ENCODE results near the gene SNRK.
"Not testable (repeated sequence)": the region's sequence is repeated elsewhere in the genome, so short reads cannot be mapped to it uniquely, and the experiment has no call there.

Gene SNRK

DNA sequence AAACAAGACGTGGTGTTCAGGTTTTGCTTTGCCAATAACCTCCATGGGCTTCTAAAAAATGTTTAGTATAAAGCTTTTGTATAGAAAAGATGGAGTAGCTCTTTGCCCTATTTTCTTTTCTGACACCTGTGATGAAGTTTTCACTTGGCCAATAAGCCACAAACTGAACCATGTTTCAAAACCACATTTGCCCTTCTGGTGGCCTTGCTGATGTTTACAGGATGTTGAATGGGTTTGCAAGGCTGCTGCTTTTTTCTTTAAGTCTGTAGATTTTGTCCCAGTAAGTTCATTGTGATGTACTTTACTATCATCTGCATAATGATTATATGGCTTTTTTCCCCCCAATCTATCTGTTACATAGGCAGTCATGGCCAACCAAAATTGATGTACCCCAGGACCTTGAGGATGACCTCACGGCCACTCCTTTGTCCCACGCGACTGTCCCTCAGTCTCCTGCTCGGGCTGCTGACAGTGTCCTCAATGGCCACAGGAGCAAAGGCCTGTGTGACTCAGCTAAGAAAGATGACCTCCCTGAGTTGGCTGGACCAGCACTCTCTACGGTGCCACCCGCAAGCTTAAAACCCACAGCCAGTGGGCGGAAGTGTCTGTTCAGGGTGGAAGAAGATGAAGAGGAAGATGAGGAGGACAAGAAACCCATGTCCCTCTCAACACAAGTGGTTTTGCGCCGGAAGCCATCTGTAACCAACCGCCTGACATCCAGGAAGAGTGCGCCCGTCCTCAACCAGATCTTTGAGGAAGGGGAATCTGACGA, 60.8 kb downstream of the SNRK start:
- DNase-seq: peak in 2 of 5 donors; percentile 5 to 78

DNA sequence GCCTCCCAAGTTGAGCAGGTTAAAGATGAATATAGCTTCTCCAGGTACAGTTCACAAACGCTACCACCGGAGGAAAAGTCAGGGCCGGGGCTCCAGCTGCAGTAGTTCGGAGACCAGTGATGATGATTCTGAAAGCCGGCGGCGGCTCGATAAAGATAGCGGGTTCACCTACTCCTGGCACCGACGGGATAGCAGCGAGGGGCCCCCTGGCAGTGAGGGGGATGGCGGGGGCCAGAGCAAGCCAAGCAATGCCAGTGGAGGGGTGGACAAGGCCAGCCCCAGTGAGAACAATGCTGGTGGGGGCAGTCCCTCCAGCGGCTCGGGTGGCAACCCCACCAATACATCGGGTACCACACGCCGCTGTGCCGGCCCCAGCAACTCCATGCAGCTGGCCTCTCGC, 61.4 kb downstream of the SNRK start:
- DNase-seq: no peak

DNA sequence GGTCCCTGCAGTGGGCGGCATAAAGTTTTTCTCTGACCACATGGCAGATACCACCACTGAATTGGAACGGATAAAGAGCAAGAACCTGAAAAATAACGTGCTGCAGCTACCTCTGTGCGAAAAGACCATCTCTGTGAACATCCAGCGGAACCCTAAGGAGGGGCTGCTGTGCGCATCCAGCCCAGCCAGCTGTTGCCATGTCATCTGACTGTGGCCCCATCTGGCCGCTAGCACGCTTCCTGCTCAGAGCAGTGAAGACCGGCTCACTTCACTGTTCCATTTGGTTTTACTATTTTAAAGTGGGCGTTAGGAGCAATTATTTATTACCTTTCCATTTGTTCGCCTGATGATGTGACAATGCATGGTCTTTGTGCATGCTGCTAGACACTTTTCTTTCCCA, 62.0 kb downstream of the SNRK start:
- DNase-seq: no peak

- no peak for DNase-seq
These were observed 62.7 kb downstream of the SNRK start for GRCh38 chr3:43348852-43349574.

GRCh38 chr3:43349716-43350115, 63.4 kb downstream of the SNRK start:
- no peak for DNase-seq

DNA sequence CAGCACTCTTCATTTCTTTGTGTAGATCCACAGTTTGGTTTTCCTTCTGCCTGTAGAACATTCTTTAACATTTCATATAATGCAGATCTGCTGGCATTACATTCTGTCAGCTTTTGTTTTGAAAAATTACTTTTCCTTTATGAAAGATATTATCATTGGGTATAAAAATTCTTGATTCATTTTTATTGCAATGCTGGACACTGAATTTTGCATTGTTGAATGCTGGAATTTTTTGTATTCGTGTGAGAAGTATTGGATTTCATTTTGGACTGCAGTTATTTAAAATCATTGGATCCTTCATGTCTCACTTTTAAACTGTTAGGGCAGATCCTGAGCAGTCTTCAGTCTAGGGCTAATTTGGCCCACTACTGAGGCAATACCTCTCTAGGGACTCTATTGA, 67.1 kb downstream of the SNRK start:
- no peak for DNase-seq

DNA sequence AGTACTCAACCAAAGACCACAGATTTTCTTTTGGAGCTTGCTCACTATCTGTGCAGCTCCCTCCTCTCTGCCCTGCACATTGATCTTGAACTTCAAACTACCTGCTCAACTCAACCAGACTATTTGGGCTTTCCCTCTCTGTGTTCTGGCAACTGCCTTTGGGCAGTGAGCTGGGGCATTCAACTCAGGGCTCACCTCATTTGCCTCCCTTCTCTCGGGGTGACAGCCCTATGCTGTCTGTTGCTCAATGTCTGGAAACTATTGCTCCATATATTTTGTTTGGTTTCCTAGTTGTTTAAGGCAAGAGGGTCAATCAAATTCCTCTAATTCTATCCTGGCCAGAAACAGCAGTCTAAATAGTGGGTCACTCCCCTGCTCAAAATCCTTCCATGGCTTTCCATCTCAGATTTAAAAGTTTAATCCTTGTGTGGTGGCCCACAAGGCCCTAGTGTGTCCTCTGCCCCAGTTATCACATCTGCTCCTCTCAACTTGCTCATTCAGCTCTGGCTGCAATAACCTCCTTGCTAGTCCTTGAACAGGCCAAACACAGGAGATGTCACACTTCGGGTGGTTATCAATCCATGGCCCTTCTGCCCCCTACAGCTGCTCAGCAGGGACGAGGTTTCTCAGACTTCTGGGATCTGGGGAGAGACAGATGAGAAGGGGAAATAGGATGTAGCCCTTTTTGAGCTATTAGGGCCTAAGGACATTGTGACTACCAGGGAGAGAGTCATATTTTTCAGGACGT, 67.8 kb downstream of the SNRK start:
- no peak for DNase-seq

- not testable (repeated sequence) for DNase-seq
These were observed 69.7 kb downstream of the SNRK start for GRCh38 chr3:43356033-43356432.

DNA sequence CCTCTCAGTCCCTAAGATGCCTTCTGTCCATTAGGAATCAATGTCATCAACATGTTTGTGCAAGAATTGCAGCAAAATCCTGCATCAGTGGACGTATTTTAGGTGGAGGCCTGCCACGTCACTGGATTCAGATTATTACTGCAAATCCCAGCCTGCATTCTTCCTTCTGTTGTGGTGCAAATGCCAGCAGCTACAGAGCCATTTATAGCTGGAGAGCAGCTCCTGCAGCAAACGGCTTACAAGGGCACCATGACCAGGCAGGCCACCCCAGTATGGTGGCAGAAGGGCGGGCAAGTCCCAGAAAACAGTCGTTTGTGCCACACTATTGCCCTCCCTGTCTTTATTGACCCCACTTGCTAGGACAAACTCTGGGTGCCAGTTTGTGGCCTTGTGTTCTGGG, 74.7 kb downstream of the SNRK start:
- DNase-seq: no peak

GRCh38 chr3:43362183-43362582, 75.8 kb downstream of the SNRK start:
- DNase-seq: no peak

GRCh38 chr3:43362961-43363360, 76.6 kb downstream of the SNRK start:
- no peak for DNase-seq

- DNase-seq: no peak
These were observed 77.4 kb downstream of the SNRK start for GRCh38 chr3:43363621-43364266.

GRCh38 chr3:43364494-43364893, 78.2 kb downstream of the SNRK start:
- DNase-seq: no peak

- DNase-seq: no peak
These were observed 78.6 kb downstream of the SNRK start for GRCh38 chr3:43364926-43365325.

- no peak for DNase-seq
These were observed 79.4 kb downstream of the SNRK start for GRCh38 chr3:43365601-43366305.

GRCh38 chr3:43366481-43366880, 80.1 kb downstream of the SNRK start:
- DNase-seq: no peak

DNA sequence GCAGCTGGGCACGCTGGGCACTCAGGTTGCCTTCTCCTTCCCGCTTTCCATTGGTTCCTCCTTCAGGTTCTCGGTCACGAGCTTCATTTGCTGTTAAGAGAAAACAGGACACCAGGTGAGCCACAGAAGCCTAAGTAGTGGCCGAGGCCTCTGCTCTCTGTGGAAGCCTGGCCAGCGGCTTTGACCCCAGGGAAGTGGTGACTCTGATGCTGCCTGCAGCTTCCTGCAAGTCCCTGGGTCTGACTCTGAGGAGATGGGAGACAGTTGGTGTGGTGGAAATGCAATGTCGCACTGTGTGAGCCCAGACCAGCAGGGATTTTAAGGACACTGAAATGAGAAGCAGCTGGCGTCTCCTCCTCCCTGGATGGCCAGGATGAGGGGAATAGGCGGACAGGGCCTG, 80.5 kb downstream of the SNRK start:
- DNase-seq: no peak

DNA sequence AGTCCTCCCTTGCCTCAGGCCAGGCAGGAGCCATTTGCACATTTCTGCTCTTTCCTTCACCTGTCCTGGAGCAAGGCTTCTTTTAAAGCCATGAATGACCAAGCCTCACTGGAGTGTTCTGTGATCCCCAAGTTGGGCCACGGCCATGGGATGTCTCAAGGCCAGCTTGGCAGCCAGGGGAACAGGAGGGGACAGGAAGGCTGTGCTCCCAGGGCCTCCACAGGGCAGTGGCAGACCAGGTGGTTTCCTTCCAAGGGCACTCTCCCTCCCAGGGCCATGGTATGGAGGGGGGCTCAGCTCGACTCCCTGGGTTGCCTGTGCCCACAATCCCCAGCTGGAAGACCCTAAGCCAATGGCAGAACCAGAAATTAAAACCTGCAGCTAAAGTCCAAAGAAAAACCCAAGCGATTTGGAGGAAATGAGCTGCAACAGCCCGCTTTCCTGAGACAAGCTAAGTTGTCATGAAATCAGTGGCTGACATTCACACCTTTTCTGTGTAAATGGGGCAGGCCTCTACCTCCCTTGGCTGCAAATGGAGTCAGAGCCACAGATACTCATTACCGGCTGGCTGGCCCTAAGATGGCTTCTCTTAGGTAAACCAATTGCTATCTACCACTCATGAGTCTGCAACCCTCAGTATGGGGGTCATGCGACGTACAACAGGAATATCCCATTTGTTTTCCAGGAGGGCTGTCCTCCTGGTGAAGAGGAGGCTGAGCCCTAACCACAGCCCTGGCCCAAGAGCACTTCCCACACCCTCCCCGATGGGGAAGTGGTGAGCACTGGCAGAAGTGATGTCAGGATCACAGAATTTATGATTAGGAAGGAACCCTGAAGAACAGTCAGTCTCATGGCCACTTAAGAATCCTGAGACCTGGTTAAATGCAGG, 83.3 kb downstream of the SNRK start:
- DNase-seq: no peak

GRCh38 chr3:43370293-43370980, 84.1 kb downstream of the SNRK start:
- DNase-seq: no peak

DNA sequence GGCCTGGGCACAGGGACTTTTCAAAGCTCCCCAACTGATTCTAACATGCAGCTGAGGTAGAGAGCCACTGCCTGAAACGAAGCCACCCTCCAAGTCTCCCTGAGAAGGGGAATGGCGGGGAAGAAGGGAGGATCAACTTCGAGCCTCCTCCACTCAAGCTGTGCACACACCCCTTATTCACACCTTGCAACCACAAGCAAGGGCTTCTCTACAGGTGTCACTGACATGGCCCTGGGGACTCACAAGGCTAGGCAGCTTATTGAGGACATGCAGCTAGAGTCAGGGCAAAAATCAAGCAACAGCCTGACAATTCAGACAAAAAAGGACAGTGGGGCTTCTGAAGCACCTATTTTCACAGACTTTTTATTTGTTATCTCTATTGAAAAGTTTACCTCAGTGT, 85.2 kb downstream of the SNRK start:
- DNase-seq: no peak
